Prostate gland (tissue), 2 donors: ENCODE results near the gene POLE. TPM values are rescaled to one million over a fixed set of nuclear protein-coding genes. Genes with fewer than 3 reads are reported as not detected.

Experiments
- DNase-seq: peaks from one replicate; pipeline ENCODE4 v3.0.0-alpha.2; 2019; ENCODE audit warnings: low spot score
- H3K27ac ChIP-seq, 2 donors: fragments of 200-600 bp; sonication (generic); 2 replicates each; pipeline ENCODE4 v1.5.1; 2017 to 2019
- H3K27me3 ChIP-seq: fragments of 200-600 bp; sonication (generic); replicated peaks from 2 replicates; pipeline ENCODE4 v1.5.1; 2019; ENCODE audit not compliant: insufficient read depth
- H3K36me3 ChIP-seq, 2 donors: fragments of 200-600 bp; sonication (generic); 1 replicate in 1 of 2; 2 replicates in 1 of 2; pipeline versions ENCODE4 v1.5.1 to v1.8.1; 2017 to 2019
- H3K4me1 ChIP-seq: fragments of 200-600 bp; sonication (generic); replicated peaks from 2 replicates; pipeline ENCODE4 v1.5.1; 2019
- H3K4me3 ChIP-seq, 2 donors: fragments of 200-600 bp; sonication (generic); 2 replicates each; pipeline ENCODE4 v1.5.1; 2017 to 2019
- H3K9me3 ChIP-seq: fragments of 200-600 bp; sonication (generic); 2 replicates; pipeline ENCODE4 v1.5.1; 2017
- POLR2A ChIP-seq: fragments of 450-650 bp; IDR thresholded peaks from one replicate; pipeline ENCODE4 v1.6.1; 2016; ENCODE audit warnings: antibody characterized with exemption, mild to moderate bottlenecking
- POLR2AphosphoS5 ChIP-seq: sonication (generic); formaldehyde crosslinking; IDR thresholded peaks from one replicate; pipeline ENCODE4 v1.6.1; 2017; ENCODE audit warnings: antibody characterized with exemption
- WGBS: methylation state at CpG from one replicate; pipeline ENCODE4 v1.1.5; 2018; 5-methylcytosine and 5-hydroxymethylcytosine counted together
- intact Hi-C: fragments of 100-400 bp; cut with DNase I; formaldehyde crosslinking; loops from one replicate; pipeline ENCODE4 v1.14.2; 2022
- total RNA-seq, 2 donors: library from RNA; depleted of rRNA; stranded (reverse); fragments of >200 nt; gene quantifications; one replicate each; pipeline ENCODE4 v1.1.0, GENCODE V29; 2016
- TF ChIP-seq, protein P1 (sequence below), 4 experiments: fragments of 200-600 bp in 2 of 4; fragments of 450-650 bp in 2 of 4; sonication (generic) in 2 of 4; IDR thresholded peaks; 1 replicate in 3 of 4; 2 replicates in 1 of 4; pipeline ENCODE4 v1.5.1; 2016 to 2019; ENCODE audit warnings: antibody characterized with exemption in 4 of 4, mild to moderate bottlenecking in 2 of 4, moderate library complexity in 2 of 4

POLE gene
- total RNA-seq, 2 donors from 2014 or later: 41.8 to 65.4 TPM

DNA sequence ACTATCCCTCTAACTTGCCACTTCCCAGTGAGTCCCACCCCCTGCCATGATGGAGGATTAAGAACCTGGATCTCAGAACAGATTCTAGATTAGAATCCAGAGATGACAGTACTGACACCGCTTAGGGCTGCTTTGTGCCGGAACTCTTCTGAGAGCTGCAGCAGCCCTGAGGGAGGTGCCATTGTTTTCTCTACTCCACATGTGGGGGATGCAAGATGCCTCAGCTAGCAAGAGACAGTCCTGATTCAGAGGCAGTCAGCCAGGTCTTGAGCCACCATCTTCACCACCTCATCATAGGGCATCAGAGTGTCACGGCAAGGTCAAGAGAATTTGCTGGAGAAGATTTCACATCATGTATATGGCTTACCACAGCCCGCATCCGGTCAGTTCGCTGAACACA is 20.1 kb upstream of the POLE start:
- Histone ChIP-seq H3K9me3 (no peaks in the 10 kb centered on the region), H3K36me3 (no peaks in the 10 kb centered on the region), H3K4me3 (no peak overlapping the region), H3K4me1 (peaks cover 4% of the 10 kb centered on the region), H3K27me3 (no peaks in the 10 kb centered on the region), H3K27ac (no peak overlapping the region)
- WGBS: 94% methylated on average over 6 of the region's 6 CpGs
- no peak for TF ChIP-seq POLR2A
- TF ChIP-seq, protein P1, sequence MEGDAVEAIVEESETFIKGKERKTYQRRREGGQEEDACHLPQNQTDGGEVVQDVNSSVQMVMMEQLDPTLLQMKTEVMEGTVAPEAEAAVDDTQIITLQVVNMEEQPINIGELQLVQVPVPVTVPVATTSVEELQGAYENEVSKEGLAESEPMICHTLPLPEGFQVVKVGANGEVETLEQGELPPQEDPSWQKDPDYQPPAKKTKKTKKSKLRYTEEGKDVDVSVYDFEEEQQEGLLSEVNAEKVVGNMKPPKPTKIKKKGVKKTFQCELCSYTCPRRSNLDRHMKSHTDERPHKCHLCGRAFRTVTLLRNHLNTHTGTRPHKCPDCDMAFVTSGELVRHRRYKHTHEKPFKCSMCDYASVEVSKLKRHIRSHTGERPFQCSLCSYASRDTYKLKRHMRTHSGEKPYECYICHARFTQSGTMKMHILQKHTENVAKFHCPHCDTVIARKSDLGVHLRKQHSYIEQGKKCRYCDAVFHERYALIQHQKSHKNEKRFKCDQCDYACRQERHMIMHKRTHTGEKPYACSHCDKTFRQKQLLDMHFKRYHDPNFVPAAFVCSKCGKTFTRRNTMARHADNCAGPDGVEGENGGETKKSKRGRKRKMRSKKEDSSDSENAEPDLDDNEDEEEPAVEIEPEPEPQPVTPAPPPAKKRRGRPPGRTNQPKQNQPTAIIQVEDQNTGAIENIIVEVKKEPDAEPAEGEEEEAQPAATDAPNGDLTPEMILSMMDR (IDR thresholded peaks at IDR 0.05): no peak
- TF ChIP-seq POLR2AphosphoS5: no peak
- intact Hi-C loops: no loop called here
- no peak for DNase-seq

DNA sequence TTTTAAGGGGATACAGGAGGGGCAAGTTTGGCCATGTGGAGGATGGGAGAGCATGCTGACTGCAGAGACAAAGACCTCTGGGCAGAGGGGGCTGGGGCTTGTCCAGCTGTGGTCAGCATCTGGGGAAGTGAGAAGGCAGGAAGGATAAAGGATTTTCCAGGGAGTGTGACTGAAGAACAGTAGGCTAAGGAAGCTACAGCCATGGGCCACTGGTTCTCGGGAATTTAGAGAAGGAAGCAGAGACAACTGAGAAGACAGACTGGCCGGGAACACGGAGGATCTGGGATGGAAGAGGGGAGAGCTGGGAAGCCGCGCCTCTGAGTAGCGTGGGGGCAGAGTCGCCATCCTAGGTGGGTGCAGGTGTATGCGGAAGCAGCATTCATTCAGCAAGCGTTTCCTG is 16.5 kb upstream of the POLE start:
- Histone ChIP-seq H3K27me3 (no peaks in the 10 kb centered on the region), H3K4me3 (no peak overlapping the region), H3K4me1 (no peaks in the 10 kb centered on the region), H3K9me3 (no peaks in the 10 kb centered on the region), H3K36me3 (no peaks in the 10 kb centered on the region), H3K27ac (no peak overlapping the region)
- no peak for DNase-seq
- TF ChIP-seq, protein P1 (IDR thresholded peaks at IDR 0.05): no peak
- TF ChIP-seq POLR2A (no peak), POLR2AphosphoS5 (no peak)
- intact Hi-C loops: no loop called here
- WGBS: 89% methylated on average over 9 of the region's 9 CpGs

DNA sequence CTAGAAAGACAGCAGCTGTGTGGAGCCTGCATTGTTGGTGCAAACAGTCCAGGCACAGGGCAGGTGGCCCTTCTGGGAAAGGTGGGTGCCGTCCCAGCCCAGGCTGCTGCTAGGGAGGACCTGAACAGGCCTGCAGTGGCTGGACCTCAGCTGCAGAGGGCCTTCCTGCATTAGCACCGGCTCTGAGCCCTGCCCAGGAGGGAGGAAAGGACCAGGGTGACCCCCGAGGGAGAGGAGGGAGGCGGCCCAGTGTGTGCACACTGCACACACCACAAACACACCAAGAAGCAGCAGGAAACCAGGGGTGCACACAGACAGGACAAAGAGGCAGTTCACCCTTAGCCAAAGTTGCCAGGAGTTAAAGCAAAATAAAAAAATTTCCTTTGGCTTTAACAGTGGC is 15.5 kb upstream of the POLE start:
- no peaks in the 10 kb centered on the region for H3K27me3 ChIP-seq
- DNase-seq: no peak
- TF ChIP-seq, protein P1 (IDR thresholded peaks at IDR 0.05): no peak
- TF ChIP-seq POLR2A (no peak), POLR2AphosphoS5 (no peak)
- H3K4me3 ChIP-seq: no peak overlapping the region
- no peaks in the 10 kb centered on the region for H3K36me3 ChIP-seq
- no peak overlapping the region for H3K27ac ChIP-seq
- 65% methylated on average over 4 of the region's 4 CpGs for WGBS
- H3K9me3 ChIP-seq: no peaks in the 10 kb centered on the region
- no peaks in the 10 kb centered on the region for H3K4me1 ChIP-seq
- intact Hi-C loops: no loop called here

DNA sequence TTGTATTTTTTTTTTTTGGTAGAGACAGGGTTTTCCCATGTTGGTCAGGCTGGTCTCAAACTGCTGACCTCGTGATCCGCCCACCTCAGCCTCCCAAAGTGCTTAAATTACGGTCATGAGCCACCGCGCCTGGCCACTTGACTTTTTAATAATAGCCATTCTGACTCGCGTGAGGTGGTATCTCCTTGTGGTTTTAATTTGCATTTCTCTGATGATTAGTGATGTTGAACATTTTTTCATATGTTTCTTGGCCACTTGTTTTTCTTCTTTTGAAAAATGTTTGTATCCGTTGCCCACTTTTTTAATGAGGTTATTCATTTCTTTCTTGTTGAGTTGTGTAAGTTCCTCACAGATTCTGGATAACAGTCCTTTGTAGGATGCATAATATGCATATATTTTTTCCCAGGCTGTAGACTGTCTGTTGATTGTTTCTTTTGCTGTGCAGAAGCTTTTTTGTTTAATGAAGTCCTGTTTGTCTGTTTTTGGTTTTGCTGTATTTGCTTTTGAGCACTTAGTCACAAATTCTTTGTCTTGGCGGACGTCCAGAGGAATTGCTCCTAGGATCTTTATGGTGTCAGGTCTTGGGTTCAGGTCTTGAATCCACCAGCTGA is 13.2 kb upstream of the POLE start:
- Histone ChIP-seq H3K27me3 (no peaks in the 10 kb centered on the region), H3K4me1 (no peaks in the 10 kb centered on the region), H3K4me3 (no peak overlapping the region), H3K9me3 (no peaks in the 10 kb centered on the region), H3K27ac (no peak overlapping the region), H3K36me3 (no peaks in the 10 kb centered on the region)
- TF ChIP-seq, protein P1 (IDR thresholded peaks at IDR 0.05): no peak
- TF ChIP-seq POLR2A (no peak), POLR2AphosphoS5 (no peak)
- DNase-seq: no peak
- intact Hi-C loops: no loop called here
- 91% methylated on average over 10 of the region's 10 CpGs for WGBS

DNA sequence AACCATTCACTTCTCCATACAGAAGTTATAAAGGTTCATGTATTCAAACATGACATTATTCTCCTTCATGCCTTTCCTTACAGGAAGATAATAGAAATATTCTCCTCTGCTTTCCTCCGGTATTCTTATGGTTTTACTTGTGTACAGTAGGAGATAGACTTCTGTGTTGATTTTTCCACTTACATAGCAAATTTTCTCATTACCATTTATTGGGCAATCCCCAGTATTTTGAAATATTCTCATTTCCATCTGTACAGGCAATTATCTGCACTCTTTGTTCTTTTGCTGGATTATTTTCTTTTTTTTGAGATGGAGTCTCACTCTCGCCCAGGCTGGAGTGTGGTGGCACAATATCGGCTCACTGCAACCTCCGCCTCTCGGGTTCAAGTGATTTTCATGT is 11.2 kb upstream of the POLE start:
- Histone ChIP-seq H3K9me3 (no peaks in the 10 kb centered on the region), H3K27me3 (no peaks in the 10 kb centered on the region), H3K4me1 (no peaks in the 10 kb centered on the region), H3K36me3 (no peaks in the 10 kb centered on the region), H3K27ac (no peak overlapping the region), H3K4me3 (no peak overlapping the region)
- WGBS: 97% methylated on average over 5 of the region's 5 CpGs
- intact Hi-C loops: no loop called here
- no peak for DNase-seq
- no peak for TF ChIP-seq POLR2A
- no peak for TF ChIP-seq POLR2AphosphoS5
- TF ChIP-seq, protein P1 (IDR thresholded peaks at IDR 0.05): no peak
